ENCODE results near the gene RAD23B. TPM values are rescaled to one million over a fixed set of nuclear protein-coding genes. Genes with fewer than 3 reads are reported as not detected.

Gene RAD23B
- total and polyA plus RNA-seq, 2 experiments from 2014 or later = 18.9 to 124 TPM

- no peaks in the 10 kb centered on the region for H3K9me3 ChIP-seq (ENCODE audit: low read depth)
- H3K9me2 ChIP-seq (ENCODE audit: insufficient read depth) = no peaks in the 10 kb centered on the region
- in situ Hi-C loops (cut with MboI) = no loop called here
- no peak overlapping the region for H2AFZ ChIP-seq
- no peaks in the 10 kb centered on the region for H3K36me3 ChIP-seq (ENCODE audit: low read depth)
- H3K27ac ChIP-seq = no peak overlapping the region
- TF ChIP-seq EZH2 (IDR thresholded peaks at IDR 0.05; ENCODE audit: insufficient read depth, poor library complexity, severe bottlenecking) = no peak
- TF ChIP-seq EZH2phosphoT487 (IDR thresholded peaks at IDR 0.05; ENCODE audit: insufficient read depth, low read depth) = no peak
- H3K4me2 ChIP-seq (ENCODE audit: unreplicated experiment) = no peak overlapping the region
- H3K79me2 ChIP-seq (ENCODE audit: insufficient read depth) = no peaks in the 10 kb centered on the region
- no peak overlapping the region for H3K4me3 ChIP-seq
- 91 to 96% methylated on average over 4 of the region's 4 CpGs for WGBS, 2 experiments (ENCODE audit: low coverage in 1 of 2, low lambda C conversion rate in 2 of 2, missing lambda C conversion rate in 2 of 2)
- DNase-seq = peak; percentile 47
- no peaks in the 10 kb centered on the region for H4K20me1 ChIP-seq (ENCODE audit: insufficient read depth)
- H3F3A ChIP-seq (ENCODE audit: insufficient read depth) = peaks cover 12% of the 10 kb centered on the region
- peaks cover 40% of the 10 kb centered on the region for H3K4me1 ChIP-seq (ENCODE audit: insufficient read depth)
- H3K27me3 ChIP-seq (replicated peaks; ENCODE audit: insufficient read depth) = no peaks in the 10 kb centered on the region
- no peak overlapping the region for H3K9ac ChIP-seq
Observed at GRCh38 chr9:107269681-107270080, 13.4 kb upstream of the RAD23B start.

GRCh38 chr9:107270082-107270481, 13.0 kb upstream of the RAD23B start:
- no peak for DNase-seq
- no peaks in the 10 kb centered on the region for H4K20me1 ChIP-seq (ENCODE audit: insufficient read depth)
- H3K27ac ChIP-seq = no peak overlapping the region
- H3K9ac ChIP-seq = no peak overlapping the region
- no peaks in the 10 kb centered on the region for H3K9me3 ChIP-seq (ENCODE audit: low read depth)
- in situ Hi-C loops (cut with MboI) = no loop called here
- no peaks in the 10 kb centered on the region for H3K79me2 ChIP-seq (ENCODE audit: insufficient read depth)
- no peak overlapping the region for H3K4me3 ChIP-seq
- 50 to 90% methylated on average over 1 of the region's 1 CpG for WGBS, 2 experiments (ENCODE audit: low coverage in 1 of 2, low lambda C conversion rate in 2 of 2, missing lambda C conversion rate in 2 of 2)
- H3K4me2 ChIP-seq (ENCODE audit: unreplicated experiment) = no peak overlapping the region
- TF ChIP-seq EZH2 (IDR thresholded peaks at IDR 0.05; ENCODE audit: insufficient read depth, poor library complexity, severe bottlenecking) (no peak), EZH2phosphoT487 (IDR thresholded peaks at IDR 0.05; ENCODE audit: insufficient read depth, low read depth) (no peak)
- H2AFZ ChIP-seq = no peak overlapping the region
- peaks cover 42% of the 10 kb centered on the region for H3K4me1 ChIP-seq (ENCODE audit: insufficient read depth)
- peaks cover 15% of the 10 kb centered on the region for H3F3A ChIP-seq (ENCODE audit: insufficient read depth)
- H3K27me3 ChIP-seq (replicated peaks; ENCODE audit: insufficient read depth) = no peaks in the 10 kb centered on the region
- no peaks in the 10 kb centered on the region for H3K36me3 ChIP-seq (ENCODE audit: low read depth)
- H3K9me2 ChIP-seq (ENCODE audit: insufficient read depth) = no peaks in the 10 kb centered on the region

GRCh38 chr9:107270580-107270979, 12.5 kb upstream of the RAD23B start:
- no peaks in the 10 kb centered on the region for H3K9me3 ChIP-seq (ENCODE audit: low read depth)
- TF ChIP-seq EZH2 (IDR thresholded peaks at IDR 0.05; ENCODE audit: insufficient read depth, poor library complexity, severe bottlenecking) = no peak
- TF ChIP-seq EZH2phosphoT487 (IDR thresholded peaks at IDR 0.05; ENCODE audit: insufficient read depth, low read depth) = no peak
- H3K36me3 ChIP-seq (ENCODE audit: low read depth) = no peaks in the 10 kb centered on the region
- H3F3A ChIP-seq (ENCODE audit: insufficient read depth) = peaks cover 20% of the 10 kb centered on the region
- no peak overlapping the region for H3K27ac ChIP-seq
- H4K20me1 ChIP-seq (ENCODE audit: insufficient read depth) = no peaks in the 10 kb centered on the region
- H2AFZ ChIP-seq = no peak overlapping the region
- no peaks in the 10 kb centered on the region for H3K9me2 ChIP-seq (ENCODE audit: insufficient read depth)
- H3K27me3 ChIP-seq (replicated peaks; ENCODE audit: insufficient read depth) = no peaks in the 10 kb centered on the region
- peaks cover 47% of the 10 kb centered on the region for H3K4me1 ChIP-seq (ENCODE audit: insufficient read depth)
- H3K79me2 ChIP-seq (ENCODE audit: insufficient read depth) = no peaks in the 10 kb centered on the region
- DNase-seq = no peak
- no peak overlapping the region for H3K4me3 ChIP-seq
- no peak overlapping the region for H3K4me2 ChIP-seq (ENCODE audit: unreplicated experiment)
- in situ Hi-C loops (cut with MboI) = no loop called here
- no peak overlapping the region for H3K9ac ChIP-seq

- in situ Hi-C loops (cut with MboI) = no loop called here
Observed at GRCh38 chr9:107273634-107274033, 9.4 kb upstream of the RAD23B start.

GRCh38 chr9:107274096-107274495, 9.0 kb upstream of the RAD23B start:
- Histone ChIP-seq H3K9me3 (ENCODE audit: low read depth) (no peaks in the 10 kb centered on the region), H3K4me2 (ENCODE audit: unreplicated experiment) (peak overlapping the region; percentile 42), H3K36me3 (ENCODE audit: low read depth) (no peaks in the 10 kb centered on the region), H4K20me1 (ENCODE audit: insufficient read depth) (no peaks in the 10 kb centered on the region), H3K9me2 (ENCODE audit: insufficient read depth) (no peaks in the 10 kb centered on the region), H3K4me1 (ENCODE audit: insufficient read depth) (peaks cover 64% of the 10 kb centered on the region), H3K4me3 (no peak overlapping the region), H3K27me3 (replicated peaks; ENCODE audit: insufficient read depth) (no peaks in the 10 kb centered on the region), H3K79me2 (ENCODE audit: insufficient read depth) (no peaks in the 10 kb centered on the region), H2AFZ (no peak overlapping the region), H3F3A (ENCODE audit: insufficient read depth) (peaks cover 46% of the 10 kb centered on the region), H3K27ac (peak overlapping the region; percentile 67), H3K9ac (no peak overlapping the region)
- no peak for DNase-seq
- TF ChIP-seq EZH2phosphoT487 (IDR thresholded peaks at IDR 0.05; ENCODE audit: insufficient read depth, low read depth) = no peak
- no peak for TF ChIP-seq EZH2 (IDR thresholded peaks at IDR 0.05; ENCODE audit: insufficient read depth, poor library complexity, severe bottlenecking)
- WGBS, 2 experiments (ENCODE audit: low coverage in 1 of 2, low lambda C conversion rate in 2 of 2, missing lambda C conversion rate in 2 of 2) = 84 to 95% methylated on average over 1 of the region's 1 CpG
- in situ Hi-C loops (cut with MboI) = no loop called here

More at GRCh38 chr9:107273634-107274033, 9.4 kb upstream of the RAD23B start:
- Histone ChIP-seq H3K9ac (no peak overlapping the region), H3K27ac (no peak overlapping the region), H2AFZ (no peak overlapping the region), H3K9me3 (ENCODE audit: low read depth) (no peaks in the 10 kb centered on the region), H3K79me2 (ENCODE audit: insufficient read depth) (no peaks in the 10 kb centered on the region), H4K20me1 (ENCODE audit: insufficient read depth) (no peaks in the 10 kb centered on the region), H3K4me2 (ENCODE audit: unreplicated experiment) (no peak overlapping the region), H3F3A (ENCODE audit: insufficient read depth) (peaks cover 46% of the 10 kb centered on the region), H3K9me2 (ENCODE audit: insufficient read depth) (no peaks in the 10 kb centered on the region), H3K4me1 (ENCODE audit: insufficient read depth) (peaks cover 65% of the 10 kb centered on the region), H3K4me3 (no peak overlapping the region), H3K27me3 (replicated peaks; ENCODE audit: insufficient read depth) (no peaks in the 10 kb centered on the region), H3K36me3 (ENCODE audit: low read depth) (no peaks in the 10 kb centered on the region)
- DNase-seq = no peak
- WGBS, 2 experiments (ENCODE audit: low coverage in 1 of 2, low lambda C conversion rate in 2 of 2, missing lambda C conversion rate in 2 of 2) = 94 to 97% methylated on average over 4 of the region's 4 CpGs
- TF ChIP-seq EZH2 (IDR thresholded peaks at IDR 0.05; ENCODE audit: insufficient read depth, poor library complexity, severe bottlenecking) (no peak), EZH2phosphoT487 (IDR thresholded peaks at IDR 0.05; ENCODE audit: insufficient read depth, low read depth) (no peak)

All from GM23248 (cell line).